RWPE2 (cell line): Measurements from ENCODE around the gene RTEL1.

Experiments
- ATAC-seq: fragments of 200-7000 bp; cut with Tn5 transposase; 3 replicates; pipeline ENCODE4 v1.9.1; 2021; ENCODE audit warnings: low read depth
- DNase-seq: peaks from one replicate; pipeline ENCODE4 v3.0.0-alpha.2; 2020; ENCODE audit warnings: low spot score
- H3K27ac ChIP-seq: fragments of 450-650 bp; 2 replicates; pipeline ENCODE4 v1.5.1; 2017; ENCODE audit warnings: mild to moderate bottlenecking; ENCODE audit not compliant: poor library complexity, severe bottlenecking
- H3K27me3 ChIP-seq: fragments of 250-450 bp; sonication (Bioruptor Pico); 2 replicates; pipeline ENCODE4 v1.5.1; 2021; ENCODE audit warnings: mild to moderate bottlenecking, moderate library complexity; ENCODE audit not compliant: insufficient read depth, poor library complexity, severe bottlenecking
- H3K36me3 ChIP-seq: fragments of 250-450 bp; sonication (Bioruptor Pico); 2 replicates; pipeline ENCODE4 v1.5.1; 2020; ENCODE audit warnings: low read depth, mild to moderate bottlenecking, moderate library complexity
- H3K4me1 ChIP-seq: fragments of 250-450 bp; sonication (Bioruptor Pico); 2 replicates; pipeline ENCODE4 v1.5.1; 2021; ENCODE audit warnings: mild to moderate bottlenecking, moderate library complexity; ENCODE audit not compliant: insufficient read depth, poor library complexity, severe bottlenecking
- H3K4me3 ChIP-seq: fragments of 250-450 bp; sonication (Bioruptor Pico); 2 replicates; pipeline ENCODE4 v1.5.1; 2021; ENCODE audit warnings: mild to moderate bottlenecking, moderate library complexity; ENCODE audit not compliant: severe bottlenecking
- H3K9me3 ChIP-seq: fragments of 250-450 bp; sonication (Bioruptor Pico); 2 replicates; pipeline ENCODE4 v1.5.1; 2021; ENCODE audit warnings: mild to moderate bottlenecking, moderate library complexity; ENCODE audit not compliant: severe bottlenecking
- CTCF ChIP-seq: fragments of 450-650 bp; IDR thresholded peaks from one replicate; pipeline ENCODE4 v1.5.1; 2017; ENCODE audit warnings: mild to moderate bottlenecking, moderate library complexity; ENCODE audit not compliant: poor library complexity, severe bottlenecking

RTEL1 gene

GRCh38 chr20:63660622-63661021 lies 2.5 kb downstream of the RTEL1 start:
- ATAC-seq (no peak), DNase-seq (no peak)
- no peak for TF ChIP-seq CTCF
- H3K36me3 ChIP-seq, result peaks cover 59% of the 10 kb centered on the region
- H3K4me1 ChIP-seq, result no peaks in the 10 kb centered on the region
- H3K4me3 ChIP-seq, result no peak overlapping the region
- H3K27ac ChIP-seq, result no peak overlapping the region
- H3K27me3 ChIP-seq, result no peaks in the 10 kb centered on the region
- H3K9me3 ChIP-seq, result no peaks in the 10 kb centered on the region

- DNase-seq (no peak), ATAC-seq (no peak)
- no peak for TF ChIP-seq CTCF
- no peaks in the 10 kb centered on the region for H3K27me3 ChIP-seq
- H3K27ac ChIP-seq, result no peak overlapping the region
- no peaks in the 10 kb centered on the region for H3K4me1 ChIP-seq
- H3K36me3 ChIP-seq, result peaks cover 64% of the 10 kb centered on the region
- H3K9me3 ChIP-seq, result no peaks in the 10 kb centered on the region
- no peak overlapping the region for H3K4me3 ChIP-seq
Measured at GRCh38 chr20:63661108-63661507, 3.0 kb downstream of the RTEL1 start.

GRCh38 chr20:63661959-63662812 lies 4.1 kb downstream of the RTEL1 start:
- H3K4me1 ChIP-seq, result no peaks in the 10 kb centered on the region
- H3K36me3 ChIP-seq, result peaks cover 75% of the 10 kb centered on the region
- TF ChIP-seq CTCF, result no peak
- H3K27me3 ChIP-seq, result no peaks in the 10 kb centered on the region
- no peak overlapping the region for H3K4me3 ChIP-seq
- no peaks in the 10 kb centered on the region for H3K9me3 ChIP-seq
- ATAC-seq, result no peak
- no peak overlapping the region for H3K27ac ChIP-seq
- no peak for DNase-seq

- Histone ChIP-seq H3K27ac (no peak overlapping the region), H3K9me3 (no peaks in the 10 kb centered on the region), H3K4me1 (no peaks in the 10 kb centered on the region), H3K4me3 (no peak overlapping the region), H3K27me3 (no peaks in the 10 kb centered on the region), H3K36me3 (peaks cover 81% of the 10 kb centered on the region)
- no peak for TF ChIP-seq CTCF
- DNase-seq (no peak), ATAC-seq (no peak)
Measured at GRCh38 chr20:63662813-63663189, 4.7 kb downstream of the RTEL1 start.

GRCh38 chr20:63663332-63664066 lies 5.4 kb downstream of the RTEL1 start:
- no peak overlapping the region for H3K27ac ChIP-seq
- DNase-seq (no peak), ATAC-seq (no peak)
- H3K4me1 ChIP-seq, result no peaks in the 10 kb centered on the region
- peaks cover 88% of the 10 kb centered on the region for H3K36me3 ChIP-seq
- H3K9me3 ChIP-seq, result no peaks in the 10 kb centered on the region
- no peak for TF ChIP-seq CTCF
- H3K27me3 ChIP-seq, result no peaks in the 10 kb centered on the region
- no peak overlapping the region for H3K4me3 ChIP-seq
